Neuronal stem cell (in vitro differentiated cells): ENCODE measurements around the gene SOBP.

Experiments used
- DNase-seq: peaks from one replicate; pipeline ENCODE4 v3.0.0-alpha.2; 2013; ENCODE audit warnings: low spot score
- H2AFZ ChIP-seq: one replicate; pipeline ENCODE4 v1.6.1; 2013; ENCODE audit warnings: mild to moderate bottlenecking, low read length, inconsistent platforms
- H2AK5ac ChIP-seq: 2 replicates; pipeline ENCODE4 v1.6.1; 2013; ENCODE audit warnings: low read depth, mild to moderate bottlenecking, inconsistent platforms, low read length, moderate library complexity, mixed read lengths
- H2BK120ac ChIP-seq: 2 replicates; pipeline ENCODE4 v1.6.1; 2013; ENCODE audit warnings: low read depth, mild to moderate bottlenecking, inconsistent platforms, low read length, moderate library complexity, mixed read lengths
- H2BK12ac ChIP-seq: one replicate; pipeline ENCODE4 v1.6.1; 2013; ENCODE audit warnings: low read length, inconsistent platforms
- H2BK15ac ChIP-seq: 2 replicates; pipeline ENCODE4 v1.6.1; 2013; ENCODE audit warnings: mild to moderate bottlenecking, low read length, inconsistent platforms, mixed read lengths
- H2BK5ac ChIP-seq: one replicate; pipeline ENCODE4 v1.6.1; 2013; ENCODE audit warnings: inconsistent platforms, mild to moderate bottlenecking, low read length, moderate library complexity
- H3K14ac ChIP-seq: one replicate; pipeline ENCODE4 v1.6.1; 2013; ENCODE audit warnings: low read length, inconsistent platforms
- H3K18ac ChIP-seq: 2 replicates; pipeline ENCODE4 v1.6.1; 2013; ENCODE audit warnings: low read length, inconsistent platforms
- H3K23ac ChIP-seq: 2 replicates; pipeline ENCODE4 v1.6.1; 2013; ENCODE audit warnings: low read depth, mild to moderate bottlenecking, mixed read lengths, low read length, inconsistent platforms; ENCODE audit not compliant: poor library complexity
- H3K27ac ChIP-seq: replicated peaks from 3 replicates; pipeline ENCODE4 v1.5.1; 2013; ENCODE audit warnings: low read length, inconsistent platforms
- H3K27me3 ChIP-seq, 3 experiments: 2 replicates each; pipeline ENCODE4 v1.6.1; 2013; ENCODE audit warnings: low read length in 3 of 3, mild to moderate bottlenecking in 2 of 3, inconsistent platforms in 1 of 3, low read depth in 1 of 3, mixed read lengths in 1 of 3, moderate library complexity in 1 of 3; ENCODE audit not compliant: control insufficient read depth in 3 of 3, insufficient read depth in 3 of 3
- H3K36me3 ChIP-seq, 2 donors: replicated peaks in 1 of 2; 2 replicates each; pipeline ENCODE4 v1.6.1; 2013; ENCODE audit warnings: low read length in 2 of 2; ENCODE audit not compliant: control insufficient read depth in 2 of 2, insufficient read depth in 2 of 2
- H3K4ac ChIP-seq: 2 replicates; pipeline ENCODE4 v1.6.1; 2013; ENCODE audit warnings: inconsistent platforms, mild to moderate bottlenecking, low read length, moderate library complexity
- H3K4me1 ChIP-seq, 2 donors: 1 replicate in 1 of 2; 2 replicates in 1 of 2; pipeline ENCODE4 v1.6.1; 2013; ENCODE audit warnings: low read length in 2 of 2, low read depth in 1 of 2; ENCODE audit not compliant: control insufficient read depth in 2 of 2, insufficient read depth in 1 of 2
- H3K4me2 ChIP-seq: one replicate; pipeline ENCODE4 v1.6.1; 2013; ENCODE audit warnings: mild to moderate bottlenecking, low read length, inconsistent platforms; ENCODE audit not compliant: insufficient read depth, poor library complexity, severe bottlenecking
- H3K4me3 ChIP-seq, 2 donors: 2 replicates each; pipeline ENCODE4 v1.5.1; 2013; ENCODE audit warnings: low read length in 2 of 2, mild to moderate bottlenecking in 2 of 2, inconsistent platforms in 1 of 2, moderate library complexity in 1 of 2
- H3K79me1 ChIP-seq: one replicate; pipeline ENCODE4 v1.6.1; 2013; ENCODE audit warnings: low read depth, mild to moderate bottlenecking, inconsistent platforms, low read length, moderate library complexity
- H3K9ac ChIP-seq: one replicate; pipeline ENCODE4 v1.6.1; 2013; ENCODE audit warnings: mild to moderate bottlenecking, low read depth, low read length, inconsistent platforms; ENCODE audit not compliant: poor library complexity
- H3K9me3 ChIP-seq, 2 donors: replicated peaks in 1 of 2; 2 replicates each; pipeline versions ENCODE3 to v1.6.1; 2013; ENCODE audit warnings: low read length in 2 of 2, mild to moderate bottlenecking in 2 of 2, inconsistent platforms in 1 of 2, low read depth in 1 of 2, mixed read lengths in 1 of 2, moderate library complexity in 1 of 2; ENCODE audit not compliant: control insufficient read depth in 2 of 2, insufficient read depth in 1 of 2
- H4K8ac ChIP-seq: one replicate; pipeline ENCODE4 v1.6.1; 2013; ENCODE audit warnings: low read depth, mild to moderate bottlenecking, inconsistent platforms, low read length, moderate library complexity
- H4K91ac ChIP-seq: one replicate; pipeline ENCODE4 v1.6.1; 2013; ENCODE audit warnings: low read length, low read depth, mild to moderate bottlenecking, inconsistent platforms; ENCODE audit not compliant: poor library complexity
- WGBS, 2 donors: extraction: QIAGEN DNeasy Blood & Tissue Kit; methylation state at CpG; one replicate each; pipeline ENCODE4 v1.1.7; 2013; ENCODE audit warnings: missing lambda C conversion rate in 2 of 2, mixed read lengths in 1 of 2; ENCODE audit not compliant: insufficient read length in 2 of 2, insufficient replicate concordance in 1 of 2; ENCODE audit errors: extremely low coverage in 2 of 2; 5-methylcytosine and 5-hydroxymethylcytosine counted together

The SOBP gene

DNA sequence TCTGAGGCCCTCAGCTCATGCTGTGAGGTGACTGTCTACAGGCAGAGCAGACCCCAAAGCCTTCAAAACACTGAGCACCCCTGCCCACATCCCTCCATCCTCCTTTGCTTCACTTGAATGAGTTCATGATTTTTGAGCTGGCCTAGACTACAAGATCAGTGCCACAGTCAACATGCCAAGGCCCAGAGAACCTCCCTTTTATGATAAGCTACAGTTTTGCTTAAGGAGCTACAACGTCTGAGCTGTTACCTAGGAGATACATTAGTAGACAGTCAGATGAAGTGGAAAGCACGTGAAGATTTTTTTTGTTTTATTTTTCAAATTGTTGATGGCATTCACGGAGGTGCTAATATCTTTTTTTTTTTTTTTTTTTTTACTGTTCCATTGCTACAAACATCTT is 139.0 kb downstream of the SOBP start:
- Histone ChIP-seq H3K27ac (no peak overlapping the region), H3K14ac (no peak overlapping the region), H4K91ac (no peak overlapping the region), H3K79me1 (no peaks in the 10 kb centered on the region), H4K8ac (no peak overlapping the region), H3K4me1 (peaks cover 14 to 17% of the 10 kb centered on the region in 2 donors), H3K27me3 (no peaks in the 10 kb centered on the region), H3K23ac (no peak overlapping the region), H3K4me3 (no peak overlapping the region), H2AFZ (no peak overlapping the region), H2AK5ac (no peak overlapping the region), H3K18ac (peak overlapping the region; percentile 4), H2BK120ac (no peak overlapping the region), H3K36me3 (peaks cover 0 to 21% of the 10 kb centered on the region in 2 donors), H2BK12ac (no peak overlapping the region), H3K9me3 (no peaks in the 10 kb centered on the region), H2BK5ac (no peak overlapping the region), H3K4ac (no peak overlapping the region), H2BK15ac (no peak overlapping the region), H3K4me2 (no peak overlapping the region), H3K9ac (no peak overlapping the region)
- DNase-seq, result no peak
- WGBS, 2 donors, result no CpG with 5 or more reads among the region's 3 CpGs

DNA sequence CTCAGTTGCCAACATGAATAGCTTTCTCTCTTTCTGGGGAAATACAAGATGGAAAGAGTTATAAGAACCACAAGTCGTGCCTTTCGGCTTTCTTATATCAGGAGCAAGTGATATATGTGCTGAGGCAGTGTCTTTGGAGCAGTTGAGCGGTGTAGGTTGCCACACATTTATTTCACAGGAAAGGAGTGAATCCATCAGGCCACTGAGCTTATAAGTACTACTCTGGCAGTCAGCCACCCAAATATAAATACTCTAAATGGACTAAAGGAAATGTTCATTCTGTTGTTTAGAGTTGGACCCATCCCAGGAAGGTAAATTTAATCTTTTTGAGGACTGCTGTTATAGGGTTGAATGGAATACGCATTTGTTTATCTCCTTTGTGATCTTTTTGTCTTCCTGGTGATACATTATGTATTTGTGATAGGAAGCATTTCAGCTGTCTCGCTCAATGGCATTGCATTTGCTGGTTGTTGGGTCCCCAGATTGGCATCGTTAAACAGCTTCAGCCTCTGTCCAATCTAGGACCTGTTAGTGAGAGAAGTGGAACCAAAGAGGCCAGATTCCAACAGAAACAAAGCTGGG is 139.7 kb downstream of the SOBP start:
- Histone ChIP-seq H3K18ac (no peak overlapping the region), H4K8ac (no peak overlapping the region), H3K27me3 (no peaks in the 10 kb centered on the region), H3K14ac (no peak overlapping the region), H3K79me1 (no peaks in the 10 kb centered on the region), H2AK5ac (no peak overlapping the region), H2BK15ac (no peak overlapping the region), H2BK120ac (no peak overlapping the region), H2BK12ac (no peak overlapping the region), H4K91ac (no peak overlapping the region), H3K4ac (no peak overlapping the region), H3K4me3 (no peak overlapping the region), H3K4me2 (no peak overlapping the region), H3K27ac (no peak overlapping the region), H3K9ac (no peak overlapping the region), H3K9me3 (no peaks in the 10 kb centered on the region), H3K23ac (no peak overlapping the region), H3K4me1 (peaks cover 14 to 17% of the 10 kb centered on the region in 2 donors), H2AFZ (no peak overlapping the region), H2BK5ac (no peak overlapping the region), H3K36me3 (peaks cover 0 to 20% of the 10 kb centered on the region in 2 donors)
- DNase-seq, result no peak
- WGBS, 2 donors, result no CpG with 5 or more reads among the region's 6 CpGs

DNA sequence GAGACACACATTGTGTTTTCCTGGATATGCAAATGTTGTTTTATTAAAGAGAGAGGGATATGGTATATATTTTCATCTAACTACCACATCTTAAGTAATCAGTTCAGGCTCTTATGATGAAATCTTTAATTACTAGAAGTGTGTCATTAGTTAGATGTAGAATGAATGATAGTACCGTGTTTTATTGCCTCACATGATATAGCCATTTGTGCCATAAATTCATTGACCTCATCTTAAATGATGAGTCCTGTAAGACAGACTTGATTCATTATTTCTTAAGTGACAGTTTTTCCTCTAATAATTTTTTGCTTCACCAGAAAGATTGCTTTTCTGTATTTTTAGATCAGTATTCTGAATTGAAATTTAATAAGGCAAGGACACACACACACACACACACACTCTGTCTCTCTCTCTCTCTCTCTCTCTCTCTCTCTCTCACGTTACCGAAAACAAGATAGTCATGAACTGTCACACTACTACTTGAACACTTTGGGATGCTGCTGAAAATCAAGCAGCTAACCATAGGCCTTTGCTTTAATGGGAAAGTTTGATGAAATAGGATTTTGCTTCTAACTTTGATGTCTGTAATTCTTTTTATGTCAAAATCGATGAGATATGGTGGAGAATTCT is 140.5 kb downstream of the SOBP start:
- no CpG with 5 or more reads among the region's 4 CpGs for WGBS, 2 donors
- no peaks in the 10 kb centered on the region for H3K9me3 ChIP-seq
- no peak overlapping the region for H2BK120ac ChIP-seq
- H3K36me3 ChIP-seq, result peaks cover under 1 to 22% of the 10 kb centered on the region in 2 donors
- H2AK5ac ChIP-seq, result no peak overlapping the region
- H3K23ac ChIP-seq, result no peak overlapping the region
- no peak for DNase-seq
- no peak overlapping the region for H3K4me2 ChIP-seq
- no peak overlapping the region for H3K18ac ChIP-seq
- H3K4me3 ChIP-seq, result no peak overlapping the region
- H2BK15ac ChIP-seq, result no peak overlapping the region
- no peaks in the 10 kb centered on the region for H3K27me3 ChIP-seq
- H3K79me1 ChIP-seq, result peaks cover 2% of the 10 kb centered on the region
- H3K4me1 ChIP-seq, result peaks cover 14 to 17% of the 10 kb centered on the region in 2 donors
- no peak overlapping the region for H4K8ac ChIP-seq
- H3K9ac ChIP-seq, result no peak overlapping the region
- H2AFZ ChIP-seq, result no peak overlapping the region
- no peak overlapping the region for H2BK12ac ChIP-seq
- H3K27ac ChIP-seq, result no peak overlapping the region
- H4K91ac ChIP-seq, result no peak overlapping the region
- H2BK5ac ChIP-seq, result no peak overlapping the region
- H3K4ac ChIP-seq, result no peak overlapping the region
- no peak overlapping the region for H3K14ac ChIP-seq

GRCh38 chr6:107632381-107633136 is 142.6 kb downstream of the SOBP start:
- Histone ChIP-seq H2BK15ac (no peak overlapping the region), H4K91ac (no peak overlapping the region), H2BK5ac (no peak overlapping the region), H4K8ac (no peak overlapping the region), H3K4me2 (no peak overlapping the region), H2BK120ac (no peak overlapping the region), H2BK12ac (no peak overlapping the region), H3K27ac (no peak overlapping the region), H2AFZ (no peak overlapping the region), H3K23ac (no peak overlapping the region), H3K14ac (no peak overlapping the region), H3K79me1 (peaks cover 2% of the 10 kb centered on the region), H3K27me3 (no peaks in the 10 kb centered on the region), H3K18ac (no peak overlapping the region), H3K9ac (no peak overlapping the region), H3K36me3 (peaks cover 3 to 43% of the 10 kb centered on the region in 2 donors), H3K4ac (no peak overlapping the region), H3K4me1 (peaks cover 6 to 12% of the 10 kb centered on the region in 2 donors), H3K4me3 (no peak overlapping the region), H2AK5ac (no peak overlapping the region), H3K9me3 (no peaks in the 10 kb centered on the region)
- no CpG with 5 or more reads among the region's 2 CpGs for WGBS, 2 donors
- DNase-seq, result no peak
